Testis (tissue), 3 donors: ENCODE data around the gene FAM53B. TPM values are rescaled to one million over a fixed set of nuclear protein-coding genes. Genes with fewer than 3 reads are reported as not detected.

ENCODE experiments used
- DNase-seq: peaks from one replicate; pipeline ENCODE4 v3.0.0-alpha.2; 2019
- H3K27ac ChIP-seq, 2 donors: fragments of 200-600 bp; sonication (generic); one replicate each; pipeline ENCODE4 v1.5.1; 2019
- H3K27me3 ChIP-seq: fragments of 200-600 bp; sonication (generic); one replicate; pipeline ENCODE4 v1.5.1; 2019
- H3K36me3 ChIP-seq: fragments of 200-600 bp; sonication (generic); one replicate; pipeline ENCODE4 v1.5.1; 2017; ENCODE audit warnings: low read depth; ENCODE audit errors: missing control alignments
- H3K4me1 ChIP-seq: fragments of 200-600 bp; sonication (generic); one replicate; pipeline ENCODE4 v1.5.1; 2019
- H3K4me3 ChIP-seq, 2 donors: fragments of 200-600 bp; sonication (generic); one replicate each; pipeline ENCODE4 v1.5.1; 2017 to 2019
- H3K9me3 ChIP-seq: fragments of 200-600 bp; sonication (generic); one replicate; pipeline ENCODE4 v1.5.1; 2017
- POLR2A ChIP-seq: fragments of 450-650 bp; IDR thresholded peaks from one replicate; pipeline ENCODE4 v1.6.1; 2017; ENCODE audit warnings: antibody characterized with exemption, mild to moderate bottlenecking, moderate library complexity
- WGBS, 2 donors: methylation state at CpG; one replicate each; pipeline ENCODE4 v1.1.5; 2018; 5-methylcytosine and 5-hydroxymethylcytosine counted together
- intact Hi-C: fragments of 100-400 bp; cut with DNase I; formaldehyde crosslinking; loops from one replicate; pipeline ENCODE4 v1.15.1; 2023; ENCODE audit warnings: low total_unique reads
- polyA plus RNA-seq: library from polyadenylated mRNA; stranded (reverse); fragments of 350-450 nt; fragmentation: Illumina TruSeq; extraction: RNeasy Lipid Tissue Mini Kit (QIAGEN cat#74804); gene quantifications from one replicate; pipeline ENCODE4 v1.2.3, GENCODE V29; 2014; ENCODE audit warnings: low read depth, low replicate concordance; ENCODE audit not compliant: insufficient read depth
- total RNA-seq, 2 donors: library from RNA; depleted of rRNA; stranded (reverse); fragments of >200 nt; gene quantifications; one replicate each; pipeline ENCODE4 v1.2.3, GENCODE V29; 2016
- TF ChIP-seq, protein P1 (sequence below), 3 experiments: fragments of 450-650 bp in 2 of 3; fragments of 200-600 bp in 1 of 3; sonication (generic) in 1 of 3; IDR thresholded peaks; one replicate each; pipeline ENCODE4 v1.5.1; 2016 to 2019; ENCODE audit warnings: antibody characterized with exemption in 3 of 3, mild to moderate bottlenecking in 2 of 3, moderate library complexity in 1 of 3

The FAM53B gene
- total and polyA plus RNA-seq, 3 donors from 2014 or later: 36.9 to 125 (median 109) TPM

DNA sequence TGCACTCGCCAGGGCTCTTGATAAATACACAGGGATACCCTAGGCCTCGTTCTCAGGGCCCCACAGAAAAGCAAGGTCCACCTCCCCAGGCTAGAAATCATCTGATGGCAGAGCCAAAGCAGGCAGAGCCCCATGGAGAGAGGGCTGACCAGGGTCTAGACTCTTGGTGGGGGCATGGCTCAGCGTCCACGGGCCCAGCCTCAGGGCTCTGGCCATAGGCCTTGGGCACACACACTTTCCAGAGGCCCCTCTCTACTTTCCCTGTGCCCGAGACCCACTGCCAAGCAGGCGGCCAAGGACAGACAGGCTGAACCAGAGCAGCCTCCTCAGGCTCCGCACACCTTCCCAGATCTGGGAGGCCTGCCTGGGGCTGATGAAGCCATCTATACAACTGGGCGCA is 64.8 kb downstream of the FAM53B start:
- intact Hi-C loops: no loop called here
- no peak for DNase-seq
- Histone ChIP-seq H3K36me3 (no peaks in the 10 kb centered on the region), H3K4me1 (peaks cover 49% of the 10 kb centered on the region), H3K4me3 (no peak overlapping the region), H3K9me3 (no peaks in the 10 kb centered on the region), H3K27me3 (no peaks in the 10 kb centered on the region), H3K27ac (peak overlapping the region in 1 of 2 donors; percentile 16)
- TF ChIP-seq, protein P1, sequence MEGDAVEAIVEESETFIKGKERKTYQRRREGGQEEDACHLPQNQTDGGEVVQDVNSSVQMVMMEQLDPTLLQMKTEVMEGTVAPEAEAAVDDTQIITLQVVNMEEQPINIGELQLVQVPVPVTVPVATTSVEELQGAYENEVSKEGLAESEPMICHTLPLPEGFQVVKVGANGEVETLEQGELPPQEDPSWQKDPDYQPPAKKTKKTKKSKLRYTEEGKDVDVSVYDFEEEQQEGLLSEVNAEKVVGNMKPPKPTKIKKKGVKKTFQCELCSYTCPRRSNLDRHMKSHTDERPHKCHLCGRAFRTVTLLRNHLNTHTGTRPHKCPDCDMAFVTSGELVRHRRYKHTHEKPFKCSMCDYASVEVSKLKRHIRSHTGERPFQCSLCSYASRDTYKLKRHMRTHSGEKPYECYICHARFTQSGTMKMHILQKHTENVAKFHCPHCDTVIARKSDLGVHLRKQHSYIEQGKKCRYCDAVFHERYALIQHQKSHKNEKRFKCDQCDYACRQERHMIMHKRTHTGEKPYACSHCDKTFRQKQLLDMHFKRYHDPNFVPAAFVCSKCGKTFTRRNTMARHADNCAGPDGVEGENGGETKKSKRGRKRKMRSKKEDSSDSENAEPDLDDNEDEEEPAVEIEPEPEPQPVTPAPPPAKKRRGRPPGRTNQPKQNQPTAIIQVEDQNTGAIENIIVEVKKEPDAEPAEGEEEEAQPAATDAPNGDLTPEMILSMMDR (IDR thresholded peaks at IDR 0.05): no peak
- no peak for TF ChIP-seq POLR2A
- WGBS, 2 donors: 65 to 67% methylated on average over 4 to 8 of the region's 8 CpGs

DNA sequence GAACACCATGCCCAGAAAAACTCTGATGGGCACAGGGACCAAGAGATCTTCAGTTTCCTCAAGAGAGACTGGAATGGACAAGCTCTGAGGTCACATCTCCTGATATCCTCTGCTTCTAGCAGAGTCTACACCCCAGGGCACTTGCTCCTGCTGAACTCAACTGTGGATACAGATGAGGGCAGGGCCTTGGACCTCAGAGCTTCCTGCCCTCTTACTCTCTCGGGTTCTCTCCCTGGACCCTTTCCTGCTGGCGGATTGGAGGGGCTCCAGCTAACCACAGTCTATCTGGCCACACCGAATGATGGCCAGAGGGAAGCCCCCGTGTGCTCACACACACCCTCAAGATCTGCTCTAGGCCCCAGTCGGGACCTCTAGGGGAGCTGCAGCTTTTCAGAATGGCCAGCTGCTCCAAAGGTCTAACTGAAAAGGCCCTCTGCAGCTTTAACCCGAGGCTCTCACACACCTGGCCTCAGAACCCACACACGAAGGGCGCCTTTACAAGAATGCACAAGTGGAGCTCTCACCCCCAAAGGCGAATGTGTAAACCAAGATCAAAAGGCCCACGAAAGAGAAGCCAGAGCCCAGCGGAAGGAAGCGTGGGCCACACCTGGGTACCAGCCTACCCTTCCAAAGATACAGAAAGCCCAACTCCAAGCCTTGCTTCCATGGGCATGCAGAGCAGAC is 65.5 kb downstream of the FAM53B start:
- intact Hi-C loops: no loop called here
- peak overlapping the region; percentile 35 to 41 for H3K27ac ChIP-seq

DNA sequence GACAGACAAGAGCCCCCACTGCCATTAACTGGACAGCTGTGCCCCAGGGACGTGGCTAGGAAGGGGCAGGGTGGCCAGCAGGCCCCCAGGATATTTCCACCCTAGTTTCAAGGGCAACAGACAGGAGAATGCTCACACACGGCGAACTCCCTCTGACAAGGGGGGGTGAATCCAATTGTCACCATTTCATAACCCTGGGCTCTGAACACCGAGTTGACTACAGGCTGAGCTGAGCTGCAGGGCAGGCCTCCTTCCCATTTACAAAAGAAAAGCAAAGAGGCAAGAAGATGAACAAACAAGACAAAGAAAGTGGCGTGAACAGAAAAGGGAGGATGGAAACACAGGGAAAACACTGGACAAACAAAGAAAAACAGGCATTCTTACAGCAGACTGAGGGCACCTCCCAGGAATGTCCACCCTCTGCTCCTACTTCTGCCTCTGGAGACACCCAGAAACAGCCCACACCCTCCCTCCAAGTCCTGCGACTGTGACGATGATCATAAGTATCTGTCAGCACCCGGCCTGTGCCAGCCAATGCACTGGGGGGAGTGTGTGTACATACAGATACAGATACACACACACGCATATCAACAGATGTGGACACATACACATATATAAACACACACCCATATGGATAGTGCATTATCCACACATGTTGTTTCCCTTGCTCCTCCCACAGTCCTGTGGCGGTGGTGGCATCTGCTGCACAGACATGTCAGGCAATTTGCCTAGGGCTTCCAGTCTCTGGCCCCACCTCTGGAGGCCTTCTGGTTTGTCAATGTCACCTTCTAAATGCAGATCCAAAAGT is 66.2 kb downstream of the FAM53B start:
- TF ChIP-seq, protein P1 (IDR thresholded peaks at IDR 0.05): no peak
- TF ChIP-seq POLR2A: no peak
- peak overlapping the region; percentile 35 to 41 for H3K27ac ChIP-seq
- no peaks in the 10 kb centered on the region for H3K36me3 ChIP-seq
- no peak overlapping the region for H3K4me3 ChIP-seq
- peak; percentile 52 for DNase-seq
- no peaks in the 10 kb centered on the region for H3K9me3 ChIP-seq
- peaks cover 46% of the 10 kb centered on the region for H3K4me1 ChIP-seq
- no peaks in the 10 kb centered on the region for H3K27me3 ChIP-seq
- 48 to 53% methylated on average over 10 of the region's 10 CpGs for WGBS, 2 donors
- intact Hi-C loops: no loop called here

More for the DNA sequence above, 65.5 kb downstream of the FAM53B start:
- Histone ChIP-seq H3K4me1 (peaks cover 45% of the 10 kb centered on the region), H3K27me3 (no peaks in the 10 kb centered on the region), H3K9me3 (no peaks in the 10 kb centered on the region), H3K36me3 (no peaks in the 10 kb centered on the region), H3K4me3 (no peak overlapping the region)
- WGBS, 2 donors: 77 to 79% methylated on average over 12 of the region's 12 CpGs
- TF ChIP-seq, protein P1 (IDR thresholded peaks at IDR 0.05): no peak
- TF ChIP-seq POLR2A: no peak
- DNase-seq: no peak

DNA sequence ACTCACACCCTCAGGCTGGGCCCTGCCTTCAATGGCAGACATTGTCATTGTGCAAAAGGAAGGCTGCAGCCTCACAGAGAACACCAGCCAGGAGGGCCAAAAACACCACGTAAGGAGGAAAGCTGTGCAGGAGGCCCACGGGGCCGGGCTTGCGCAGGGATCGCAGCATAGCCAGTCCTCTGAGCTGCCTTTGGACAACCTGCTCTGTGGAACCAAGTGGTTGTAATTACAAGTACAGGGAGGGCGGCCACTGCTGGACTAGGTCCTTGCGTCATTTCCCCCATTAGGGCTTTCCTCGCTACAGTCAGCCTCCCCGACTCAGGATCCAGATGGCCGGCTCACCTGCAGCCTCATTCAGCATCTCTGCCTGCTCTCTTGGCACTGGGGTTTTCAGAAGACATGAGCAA is 66.9 kb downstream of the FAM53B start:
- peak; percentile 54 for DNase-seq
- TF ChIP-seq, protein P1 (IDR thresholded peaks at IDR 0.05): no peak
- no peak for TF ChIP-seq POLR2A
- H3K4me1 ChIP-seq: peaks cover 52% of the 10 kb centered on the region
- H3K9me3 ChIP-seq: no peaks in the 10 kb centered on the region
- H3K36me3 ChIP-seq: no peaks in the 10 kb centered on the region
- intact Hi-C loops: no loop called here
- no peak overlapping the region for H3K4me3 ChIP-seq
- H3K27me3 ChIP-seq: no peaks in the 10 kb centered on the region
- peak overlapping the region; percentile 35 to 41 for H3K27ac ChIP-seq
- 63 to 69% methylated on average over 8 to 10 of the region's 10 CpGs for WGBS, 2 donors
